ENCODE results near the gene FBF1. TPM values are rescaled to one million over a fixed set of nuclear protein-coding genes. Genes with fewer than 3 reads are reported as not detected.
"Not testable (repeated sequence)": the region's sequence is repeated elsewhere in the genome, so short reads cannot be mapped to it uniquely, and the experiment has no call there.

The FBF1 gene
- total and polyA plus RNA-seq, 9 donors, result 5.1 to 9.1 (median 7.6) TPM

DNA sequence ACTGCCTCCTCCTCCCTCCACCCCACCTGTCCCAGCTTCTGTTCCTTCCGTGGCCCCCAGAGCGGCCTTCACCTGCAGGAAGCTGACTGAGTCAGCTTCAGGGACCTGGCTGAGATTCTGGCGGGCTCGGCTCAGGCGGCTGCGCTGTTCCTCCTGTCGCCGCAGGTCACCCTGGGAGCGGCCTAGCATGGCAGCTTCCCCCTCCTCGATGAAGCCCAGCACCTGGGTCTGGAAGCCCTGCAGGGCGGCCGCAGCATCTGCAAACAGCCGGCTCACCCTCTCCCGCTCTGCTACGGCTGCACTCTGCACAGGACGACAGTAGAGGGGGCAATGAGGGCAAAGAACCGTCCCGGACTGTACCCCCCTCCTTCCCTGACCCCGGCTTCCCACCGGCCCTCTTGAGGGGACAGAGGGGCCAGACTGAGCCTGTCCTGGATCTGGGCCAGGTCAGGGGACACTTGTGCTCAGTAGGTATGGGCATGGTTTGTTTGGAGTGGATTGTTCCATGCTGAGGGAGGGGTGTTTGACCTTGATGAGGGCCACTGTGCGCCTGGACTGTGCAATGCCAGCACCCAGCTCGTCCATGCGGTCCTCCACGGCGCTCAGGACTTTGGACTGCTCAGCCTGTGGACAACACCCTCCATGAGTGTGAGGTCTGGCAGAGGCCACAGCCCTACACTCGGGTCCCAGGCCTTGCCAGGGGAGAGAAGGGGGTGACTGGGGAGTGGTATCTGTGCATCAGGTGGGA is 64.5 kb downstream of the FBF1 start:
- peak; percentile 47 for DNase-seq
- peaks cover 55% of the 10 kb centered on the region for H3K4me1 ChIP-seq (ENCODE audit: control insufficient read depth, insufficient read depth, low read length)
- H3K27me3 ChIP-seq (ENCODE audit: control insufficient read depth, insufficient read depth, low read length), result no peaks in the 10 kb centered on the region

DNA sequence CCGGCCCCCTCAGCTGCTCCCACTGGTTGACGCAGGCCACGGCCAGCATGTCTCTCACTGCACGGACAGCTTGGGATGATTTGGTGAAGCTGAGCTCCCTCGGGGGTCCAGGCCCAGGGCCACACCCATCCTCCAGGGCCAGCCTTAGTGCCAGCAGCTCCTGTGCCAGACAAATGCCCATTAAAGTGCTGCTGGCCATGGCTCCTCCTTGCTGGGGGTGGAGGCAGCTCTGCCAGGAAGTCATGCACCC is 65.0 kb downstream of the FBF1 start:
- no peaks in the 10 kb centered on the region for H3K9me3 ChIP-seq (replicated peaks; ENCODE audit: control insufficient read depth, low read depth, low read length)
- peaks cover 54% of the 10 kb centered on the region for H3K4me1 ChIP-seq (ENCODE audit: control insufficient read depth, insufficient read depth, low read length)
- H3K27me3 ChIP-seq (ENCODE audit: control insufficient read depth, insufficient read depth, low read length), result no peaks in the 10 kb centered on the region
- 49% methylated on average over 5 of the region's 5 CpGs for WGBS (ENCODE audit: insufficient coverage)
- H3K27ac ChIP-seq (ENCODE audit: low read length), result peak overlapping the region; percentile 99
- H3K4me3 ChIP-seq (ENCODE audit: low read length), result peak overlapping the region; percentile 79
- peaks cover 35% of the 10 kb centered on the region for H3K36me3 ChIP-seq (ENCODE audit: control insufficient read depth, insufficient read depth, low read length)
- peak; percentile 60 for DNase-seq

More for the DNA sequence above, 64.5 kb downstream of the FBF1 start:
- WGBS (ENCODE audit: insufficient coverage), result 17% methylated on average over 18 of the region's 26 CpGs
- Histone ChIP-seq H3K36me3 (ENCODE audit: control insufficient read depth, insufficient read depth, low read length) (peaks cover 35% of the 10 kb centered on the region), H3K9me3 (replicated peaks; ENCODE audit: control insufficient read depth, low read depth, low read length) (no peaks in the 10 kb centered on the region), H3K4me3 (ENCODE audit: low read length) (peak overlapping the region; percentile 79), H3K27ac (ENCODE audit: low read length) (peak overlapping the region; percentile 99)

DNA sequence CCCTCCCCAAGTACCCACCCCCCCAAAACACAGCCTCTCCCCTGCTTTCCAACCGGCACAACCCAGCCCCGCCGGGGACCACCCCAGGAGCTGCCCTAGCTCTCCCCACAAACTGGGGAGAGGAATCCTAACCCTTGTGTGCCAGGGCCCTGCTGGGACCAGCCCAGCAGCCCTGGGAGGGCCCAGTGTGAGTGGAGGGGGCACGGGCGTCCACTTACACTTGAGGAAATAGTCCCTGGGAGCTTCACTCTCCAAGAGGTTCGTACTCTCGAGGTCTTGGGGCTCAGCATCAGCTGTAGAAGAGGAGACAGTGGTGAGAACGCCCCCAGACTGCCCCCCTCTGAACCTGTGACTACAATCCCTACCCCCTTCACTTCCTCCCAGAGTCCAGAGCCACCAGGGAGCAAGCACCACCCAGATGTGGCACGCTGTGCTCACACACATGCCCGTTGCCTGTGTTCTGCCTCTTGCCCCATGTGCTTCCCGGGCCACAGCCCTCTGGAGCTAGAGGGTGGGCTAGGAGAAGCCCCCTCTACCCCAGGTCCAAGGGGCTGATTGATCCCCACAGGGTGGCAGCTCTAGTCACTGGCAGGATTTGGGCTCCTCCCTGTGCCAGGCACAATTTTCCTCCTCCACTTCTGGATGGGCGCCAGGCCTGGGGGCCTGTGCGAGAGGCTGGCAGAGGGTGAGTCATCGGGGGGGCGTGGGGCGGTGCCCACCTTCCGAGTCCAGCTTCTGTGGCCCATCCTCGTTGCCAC is 65.5 kb downstream of the FBF1 start:
- WGBS (ENCODE audit: insufficient coverage), result 69% methylated on average over 8 of the region's 18 CpGs
- Histone ChIP-seq H3K4me1 (ENCODE audit: control insufficient read depth, insufficient read depth, low read length) (peaks cover 58% of the 10 kb centered on the region), H3K27me3 (ENCODE audit: control insufficient read depth, insufficient read depth, low read length) (no peaks in the 10 kb centered on the region), H3K4me3 (ENCODE audit: low read length) (no peak overlapping the region), H3K27ac (ENCODE audit: low read length) (peak overlapping the region; percentile 99), H3K9me3 (replicated peaks; ENCODE audit: control insufficient read depth, low read depth, low read length) (no peaks in the 10 kb centered on the region), H3K36me3 (ENCODE audit: control insufficient read depth, insufficient read depth, low read length) (peaks cover 35% of the 10 kb centered on the region)
- no peak for DNase-seq

DNA sequence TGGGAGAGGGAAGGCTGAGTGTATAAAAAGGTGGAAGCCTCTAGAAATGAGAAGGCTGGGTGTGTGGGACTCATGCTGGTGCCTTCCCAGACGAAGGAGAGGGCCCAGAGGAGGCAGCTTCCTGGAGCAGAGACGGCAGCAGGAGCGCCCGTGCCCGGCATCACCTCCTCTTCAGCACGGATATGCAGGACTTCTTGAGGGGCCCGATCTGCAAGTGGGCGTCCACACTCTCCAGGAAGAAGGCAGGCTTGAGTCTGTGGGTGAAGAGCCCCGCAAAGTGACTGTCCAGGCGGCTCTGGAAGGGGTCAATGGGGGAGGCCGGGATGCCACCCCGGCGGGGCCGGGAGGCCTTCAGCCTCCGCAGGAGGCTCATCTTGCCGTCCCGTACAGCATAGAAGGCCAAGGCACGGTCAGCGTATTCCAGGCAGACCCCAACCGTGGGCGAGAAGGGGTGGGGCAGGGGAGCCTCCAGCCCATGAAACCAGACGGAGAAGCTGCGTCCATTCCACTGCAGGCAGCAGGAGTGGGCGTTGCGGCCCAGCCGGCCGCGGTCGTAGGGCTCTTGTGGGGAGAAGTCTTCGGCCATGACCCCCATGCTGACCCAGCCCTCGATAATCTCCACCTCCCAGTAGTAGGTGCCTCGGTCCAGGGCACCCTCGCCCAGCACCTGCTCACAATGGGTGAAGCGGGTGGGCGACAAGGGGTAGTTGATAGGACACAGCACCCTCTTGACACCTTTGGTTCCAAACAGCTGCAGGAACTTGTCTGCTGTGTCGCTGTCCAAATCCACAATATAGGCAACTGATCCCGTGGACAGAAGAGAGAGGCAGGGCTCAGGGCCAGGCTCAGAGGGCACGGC is 66.3 kb downstream of the FBF1 start:
- H3K4me1 ChIP-seq (ENCODE audit: control insufficient read depth, insufficient read depth, low read length), result peaks cover 66% of the 10 kb centered on the region
- 85% methylated on average over 29 of the region's 38 CpGs for WGBS (ENCODE audit: insufficient coverage)
- no peak overlapping the region for H3K27ac ChIP-seq (ENCODE audit: low read length)

GRCh38 chr17:75873587-75874322 is 67.1 kb downstream of the FBF1 start:
- Histone ChIP-seq H3K36me3 (ENCODE audit: control insufficient read depth, insufficient read depth, low read length) (peaks cover 35% of the 10 kb centered on the region), H3K9me3 (replicated peaks; ENCODE audit: control insufficient read depth, low read depth, low read length) (no peaks in the 10 kb centered on the region), H3K4me1 (ENCODE audit: control insufficient read depth, insufficient read depth, low read length) (peaks cover 70% of the 10 kb centered on the region), H3K27ac (ENCODE audit: low read length) (peak overlapping the region; percentile 76), H3K27me3 (ENCODE audit: control insufficient read depth, insufficient read depth, low read length) (no peaks in the 10 kb centered on the region), H3K4me3 (ENCODE audit: low read length) (no peak overlapping the region)
- DNase-seq, result peak; percentile 16
- WGBS (ENCODE audit: insufficient coverage), result 80% methylated on average over 6 of the region's 11 CpGs

More for the DNA sequence above, 66.3 kb downstream of the FBF1 start:
- DNase-seq, result peak; percentile 10
- Histone ChIP-seq H3K4me3 (ENCODE audit: low read length) (no peak overlapping the region), H3K9me3 (replicated peaks; ENCODE audit: control insufficient read depth, low read depth, low read length) (no peaks in the 10 kb centered on the region), H3K36me3 (ENCODE audit: control insufficient read depth, insufficient read depth, low read length) (peaks cover 35% of the 10 kb centered on the region), H3K27me3 (ENCODE audit: control insufficient read depth, insufficient read depth, low read length) (no peaks in the 10 kb centered on the region)

GRCh38 chr17:75872434-75873351 is 68.1 kb downstream of the FBF1 start:
- Histone ChIP-seq H3K9me3 (replicated peaks; ENCODE audit: control insufficient read depth, low read depth, low read length) (no peaks in the 10 kb centered on the region), H3K27me3 (ENCODE audit: control insufficient read depth, insufficient read depth, low read length) (no peaks in the 10 kb centered on the region), H3K36me3 (ENCODE audit: control insufficient read depth, insufficient read depth, low read length) (peaks cover 35% of the 10 kb centered on the region), H3K27ac (ENCODE audit: low read length) (peak overlapping the region; percentile 76), H3K4me3 (ENCODE audit: low read length) (no peak overlapping the region), H3K4me1 (ENCODE audit: control insufficient read depth, insufficient read depth, low read length) (peaks cover 67% of the 10 kb centered on the region)
- DNase-seq, result peak; percentile 86
- WGBS (ENCODE audit: insufficient coverage), result 41% methylated on average over 10 of the region's 13 CpGs

GRCh38 chr17:75870228-75870627 is 70.6 kb downstream of the FBF1 start:
- Histone ChIP-seq H3K36me3 (ENCODE audit: control insufficient read depth, insufficient read depth, low read length) (peaks cover 18% of the 10 kb centered on the region), H3K27ac (ENCODE audit: low read length) (peak overlapping the region; percentile 93), H3K4me1 (ENCODE audit: control insufficient read depth, insufficient read depth, low read length) (peaks cover 45% of the 10 kb centered on the region)
- not testable (repeated sequence) for H3K9me3 ChIP-seq (replicated peaks; ENCODE audit: control insufficient read depth, low read depth, low read length); H3K27me3 ChIP-seq (ENCODE audit: control insufficient read depth, insufficient read depth, low read length); H3K4me3 ChIP-seq (ENCODE audit: low read length); DNase-seq
- WGBS (ENCODE audit: insufficient coverage), result no CpG with 5 or more reads among the region's 10 CpGs

GRCh38 chr17:75869282-75870141 is 71.3 kb downstream of the FBF1 start:
- Histone ChIP-seq H3K4me3 (ENCODE audit: low read length) (no peak overlapping the region), H3K4me1 (ENCODE audit: control insufficient read depth, insufficient read depth, low read length) (peaks cover 46% of the 10 kb centered on the region), H3K36me3 (ENCODE audit: control insufficient read depth, insufficient read depth, low read length) (peaks cover 11% of the 10 kb centered on the region), H3K9me3 (replicated peaks; ENCODE audit: control insufficient read depth, low read depth, low read length) (no peaks in the 10 kb centered on the region), H3K27ac (ENCODE audit: low read length) (peak overlapping the region; percentile 93), H3K27me3 (ENCODE audit: control insufficient read depth, insufficient read depth, low read length) (no peaks in the 10 kb centered on the region)
- DNase-seq, result peak; percentile 69
- WGBS (ENCODE audit: insufficient coverage), result 32% methylated on average over 11 of the region's 23 CpGs
